Tibial artery (tissue), 4 donors: ENCODE measurements around the gene CITED1.

Experiments used
- DNase-seq, 2 donors: peaks; one replicate each; pipeline ENCODE4 v3.0.0-alpha.2; 2019
- H3K27ac ChIP-seq, 2 donors: fragments of 200-600 bp; sonication (generic) in 1 of 2; 1 replicate in 1 of 2; 2 replicates in 1 of 2; pipeline ENCODE4 v1.5.1; 2018 to 2019; ENCODE audit warnings: mild to moderate bottlenecking in 1 of 2
- H3K27me3 ChIP-seq, 2 donors: fragments of 200-600 bp; sonication (generic) in 1 of 2; one replicate each; pipeline versions ENCODE4 v1.5.1 to v1.6.0; 2016 to 2019
- H3K36me3 ChIP-seq, 3 donors: fragments of 200-600 bp; sonication (generic) in 2 of 3; one replicate each; pipeline ENCODE4 v1.5.1; 2016 to 2019; ENCODE audit warnings: mild to moderate bottlenecking in 2 of 3
- H3K4me1 ChIP-seq, 4 donors: fragments of 200-600 bp; sonication (generic) in 2 of 4; 1 replicate in 3 of 4; 2 replicates in 1 of 4; pipeline ENCODE4 v1.5.1; 2016 to 2019
- H3K4me3 ChIP-seq, 2 donors: fragments of 200-600 bp; sonication (generic) in 1 of 2; 1 replicate in 1 of 2; 2 replicates in 1 of 2; pipeline ENCODE4 v1.5.1; 2018 to 2019; ENCODE audit warnings: mild to moderate bottlenecking in 2 of 2
- H3K9me3 ChIP-seq, 3 donors: fragments of 200-600 bp; sonication (generic) in 1 of 3; one replicate each; pipeline ENCODE4 v1.5.1; 2016 to 2019
- CTCF ChIP-seq, 2 experiments: fragments of 200-600 bp in 1 of 2; fragments of 450-650 bp in 1 of 2; IDR thresholded peaks; one replicate each; pipeline ENCODE4 v1.5.1; 2017 to 2019; ENCODE audit warnings: antibody characterized with exemption in 2 of 2, mild to moderate bottlenecking in 1 of 2, moderate library complexity in 1 of 2
- intact Hi-C: fragments of 100-400 bp; cut with DNase I; formaldehyde crosslinking; loops from one replicate; pipeline ENCODE4 v1.15.0; 2023; ENCODE audit warnings: low total_unique reads

The CITED1 gene

GRCh38 chrX:72313707-72314641, 8.3 kb upstream of the CITED1 start:
- H3K27ac ChIP-seq, result no peak overlapping the region
- peaks cover 0 to 7% (median 5%) of the 10 kb centered on the region in 4 donors for H3K4me1 ChIP-seq
- H3K4me3 ChIP-seq, result no peak overlapping the region
- peaks cover 0 to 14% of the 10 kb centered on the region in 2 donors for H3K27me3 ChIP-seq
- H3K36me3 ChIP-seq, result no peaks in the 10 kb centered on the region
- H3K9me3 ChIP-seq, result no peaks in the 10 kb centered on the region
- intact Hi-C loops, result no loop called here
- TF ChIP-seq CTCF (IDR thresholded peaks at IDR 0.05), result no peak
- no peak for DNase-seq

DNA sequence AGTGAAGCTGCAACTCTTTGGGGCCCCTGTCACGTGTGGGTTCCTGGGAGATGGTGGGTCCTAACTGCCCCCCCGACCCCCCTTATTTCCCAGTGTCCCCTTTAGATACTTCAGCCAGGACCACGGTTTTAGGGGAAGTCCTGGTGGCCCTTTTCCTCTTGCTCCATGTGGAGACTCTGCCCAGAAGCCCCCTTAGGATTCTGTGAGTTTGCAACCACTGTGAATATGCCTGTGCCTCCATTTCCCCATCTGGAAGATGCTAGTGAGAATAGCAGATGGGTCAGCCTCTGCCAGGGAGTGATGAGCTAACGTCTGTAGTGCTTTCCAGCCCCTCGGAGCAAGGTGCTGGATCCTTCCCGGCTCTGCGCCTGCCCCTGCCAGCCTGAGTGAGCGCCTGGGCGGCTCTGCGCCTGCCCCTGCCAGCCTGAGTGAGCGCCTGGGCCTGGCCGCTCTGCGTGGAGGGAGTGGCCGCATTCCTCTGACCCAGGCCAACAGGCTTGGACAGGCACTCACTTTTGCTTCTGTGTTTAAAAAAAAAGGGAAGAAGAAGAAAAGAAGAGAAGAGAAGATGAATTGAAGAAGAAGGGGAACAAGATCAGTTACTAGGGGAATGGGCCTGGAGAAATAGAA, 6.7 kb upstream of the CITED1 start:
- Histone ChIP-seq H3K4me3 (no peak overlapping the region), H3K9me3 (no peaks in the 10 kb centered on the region), H3K4me1 (peaks cover 0 to 23% (median 15%) of the 10 kb centered on the region in 4 donors), H3K27ac (no peak overlapping the region), H3K36me3 (no peaks in the 10 kb centered on the region), H3K27me3 (peaks cover 0 to 14% of the 10 kb centered on the region in 2 donors)
- DNase-seq, result no peak
- intact Hi-C loops, result no loop called here
- TF ChIP-seq CTCF (IDR thresholded peaks at IDR 0.05), result no peak

DNA sequence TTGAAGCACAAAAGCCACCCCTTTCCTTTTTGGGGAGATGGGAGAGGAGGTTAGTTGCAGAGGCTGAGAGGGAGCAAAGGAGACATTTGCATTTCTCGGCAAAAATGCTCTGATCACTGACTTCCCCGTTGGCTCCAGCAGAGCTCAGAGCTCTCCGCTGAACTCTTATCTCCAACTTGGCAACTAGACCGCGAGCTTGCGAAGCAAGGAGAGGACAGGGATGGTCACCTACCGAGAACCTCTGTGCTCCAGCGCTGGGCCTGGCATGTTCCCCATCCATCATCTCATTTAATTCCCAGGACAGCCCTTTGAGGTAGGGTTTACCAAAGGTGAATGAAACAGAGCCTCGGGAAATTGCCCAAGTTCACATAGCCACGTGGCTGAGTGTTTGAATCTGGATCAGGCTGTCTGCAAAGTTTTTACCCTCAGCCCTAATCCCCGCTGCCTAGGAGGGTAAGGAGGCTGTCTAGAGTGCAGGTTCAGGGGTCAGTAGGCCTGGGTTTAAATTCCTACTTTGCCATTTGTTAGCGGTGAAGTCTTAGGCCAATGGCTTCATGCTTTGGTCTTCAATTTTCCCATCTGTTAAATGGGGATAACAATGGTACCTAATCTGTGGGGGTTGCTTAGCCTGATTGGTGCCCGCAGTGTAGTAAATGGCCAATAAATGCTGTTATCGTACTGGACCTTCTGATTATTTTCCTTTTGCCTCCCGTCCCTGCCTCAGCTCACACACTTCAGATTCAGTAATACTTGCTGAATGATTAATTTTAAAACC, 3.8 kb upstream of the CITED1 start:
- Histone ChIP-seq H3K4me3 (peak overlapping the region; percentile 28 to 58), H3K36me3 (no peaks in the 10 kb centered on the region), H3K9me3 (no peaks in the 10 kb centered on the region), H3K4me1 (peaks cover 0 to 50% (median 28%) of the 10 kb centered on the region in 4 donors), H3K27me3 (peaks cover 0 to 19% of the 10 kb centered on the region in 2 donors), H3K27ac (no peak overlapping the region)
- no peak for TF ChIP-seq CTCF (IDR thresholded peaks at IDR 0.05)
- intact Hi-C loops, result loop anchor here (10.0 kb wide), 1 partner anchor 235 kb away; no protein-coding TSS in a partner anchor
- DNase-seq, result no peak

DNA sequence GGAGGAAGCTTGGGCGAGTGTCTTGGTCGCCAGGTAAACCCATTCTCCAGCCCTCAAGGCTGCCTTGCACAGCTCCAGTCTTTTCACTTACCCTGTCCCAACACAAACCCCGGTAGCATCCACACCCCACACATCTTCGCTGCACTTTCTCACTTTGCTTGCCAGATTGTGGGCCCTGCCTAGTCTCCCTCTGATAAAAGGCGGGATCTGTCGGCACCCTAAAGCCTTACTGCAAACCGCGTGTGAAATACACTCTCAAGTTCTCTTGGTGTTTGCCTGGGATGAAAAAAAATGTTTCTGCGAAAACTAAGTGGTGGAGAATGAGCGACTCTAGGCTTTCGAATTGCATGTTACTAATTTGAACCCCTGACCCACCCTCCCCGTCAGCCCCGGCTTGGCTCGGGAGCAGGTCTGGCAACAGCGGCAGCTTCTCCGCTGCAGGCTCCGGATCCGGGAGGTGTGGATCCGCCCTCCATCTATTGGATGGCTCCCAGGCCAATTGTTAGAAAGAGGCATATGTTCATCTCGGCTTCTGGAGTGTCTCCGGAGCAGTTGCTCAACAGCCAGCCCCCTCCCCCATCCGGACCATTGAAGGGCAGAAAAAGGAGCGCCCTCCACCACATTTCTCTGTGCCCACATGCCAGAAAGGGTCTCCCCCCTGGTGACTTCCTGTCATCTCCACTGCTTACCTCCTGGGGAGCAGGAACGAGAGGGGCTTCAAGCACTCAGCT, 3.0 kb upstream of the CITED1 start:
- H3K27ac ChIP-seq, result no peak overlapping the region
- no peaks in the 10 kb centered on the region for H3K36me3 ChIP-seq
- H3K9me3 ChIP-seq, result no peaks in the 10 kb centered on the region
- H3K27me3 ChIP-seq, result peaks cover 0 to 19% of the 10 kb centered on the region in 2 donors
- intact Hi-C loops, result loop anchor here (10.0 kb wide), 1 partner anchor 236 kb away; no protein-coding TSS in a partner anchor
- H3K4me1 ChIP-seq, result peaks cover 0 to 50% (median 29%) of the 10 kb centered on the region in 4 donors
- peak; percentile 40 to 64 for DNase-seq
- no peak for TF ChIP-seq CTCF (IDR thresholded peaks at IDR 0.05)
- peak overlapping the region; percentile 28 to 58 for H3K4me3 ChIP-seq

DNA sequence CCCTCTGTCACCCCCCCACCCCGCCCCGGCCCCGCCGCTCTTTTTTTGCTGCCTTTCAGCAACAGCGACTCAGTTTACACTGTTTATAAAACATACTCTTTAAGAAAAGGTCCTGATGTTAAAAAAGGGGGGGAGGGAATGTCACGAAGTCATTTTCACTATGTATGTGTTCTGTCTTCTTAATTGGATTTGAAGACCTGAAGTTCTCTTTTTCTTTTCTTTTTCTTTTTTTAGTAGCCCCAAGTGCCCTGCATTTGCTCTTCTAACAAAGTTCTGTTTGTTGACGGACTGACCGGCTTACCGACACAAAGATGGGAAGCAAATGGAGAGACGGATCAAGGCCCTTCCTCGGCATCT, 2.5 kb upstream of the CITED1 start:
- H3K4me3 ChIP-seq, result peak overlapping the region in 1 of 2 donors; percentile 58
- no peak for TF ChIP-seq CTCF (IDR thresholded peaks at IDR 0.05)

More for the DNA sequence above, 2.5 kb upstream of the CITED1 start:
- Histone ChIP-seq H3K36me3 (no peaks in the 10 kb centered on the region), H3K9me3 (no peaks in the 10 kb centered on the region), H3K27me3 (peaks cover 0 to 24% of the 10 kb centered on the region in 2 donors), H3K4me1 (peaks cover 0 to 50% (median 29%) of the 10 kb centered on the region in 4 donors), H3K27ac (no peak overlapping the region)
- DNase-seq, result no peak
- intact Hi-C loops, result loop anchor here (10.0 kb wide), 1 partner anchor 237 kb away; no protein-coding TSS in a partner anchor
